Motor neuron (in vitro differentiated cells): ENCODE results near the gene RARS1. TPM values are rescaled to one million over a fixed set of nuclear protein-coding genes. Genes with fewer than 3 reads are reported as not detected.

ENCODE experiments used
- total RNA-seq, 8 experiments: library from RNA; unstranded; fragments of 300-600 nt; gene quantifications; 2 replicates each; pipeline versions ENCODE4 v1.2.3 to v1.2.4, GENCODE V29; 2022

RARS1 gene
- total RNA-seq, 8 experiments from 2014 or later, result 69.1 to 244 (median 97.5) TPM

Other genes with a start within 250 kb of the RARS1 start
- gene WWC1, start 194.8 kb upstream of the RARS1 start, total RNA-seq, result 10 to 100 TPM in 3 of 8 experiments, 1 to 10 TPM in 5; 5.6 to 74.1 (median 8.9) TPM
- 10 to 100 TPM in 5 of 8 experiments, 1 to 10 TPM in 3; 4.7 to 65.8 (median 37.1) TPM for gene FBLL1, start 42.8 kb downstream of the RARS1 start, total RNA-seq
- 10 to 100 TPM; 44.3 to 82.0 (median 65.6) TPM for gene PANK3, start 92.9 kb downstream of the RARS1 start, total RNA-seq